H1 (cell line): ENCODE data around the gene PLBD2. TPM values are rescaled to one million over a fixed set of nuclear protein-coding genes. Genes with fewer than 3 reads are reported as not detected.

Experiments
- CTCF ChIA-PET: fragments of 300-600 bp; sonication (Branson Sonifier 250); formaldehyde crosslinking; loops from one replicate; lab custom pipeline; 2021; ENCODE audit not compliant: partially characterized antibody; lab: Charles Lee
- POLR2A ChIA-PET: fragments of 300-600 bp; sonication (Branson Sonifier 250); formaldehyde crosslinking; loops from one replicate; lab custom pipeline; 2021; ENCODE audit warnings: inconsistent platforms; ENCODE audit not compliant: partially characterized antibody; lab: Charles Lee
- DNase-seq, 2 experiments: peaks; one replicate each; pipeline versions ENCODE4 v3.0.0 to v3.0.0-alpha.2; 2010 to 2022; ENCODE audit warnings: low spot score in 2 of 2, low read depth in 1 of 2, mixed read lengths in 1 of 2
- FAIRE-seq: peaks from 2 replicates; lab custom pipeline; 2011; peaks lifted over from hg19 to GRCh38; lab: Jason Lieb, UNC
- H2AFZ ChIP-seq: 2 replicates; pipeline ENCODE4 v1.8.1; 2012; ENCODE audit warnings: low read length, inconsistent platforms
- H2AK5ac ChIP-seq: 2 replicates; pipeline ENCODE4 v1.6.1; 2013; ENCODE audit warnings: low read depth, low read length
- H2BK120ac ChIP-seq: replicated peaks from 2 replicates; pipeline ENCODE3; 2013; ENCODE audit warnings: low read depth, low read length, inconsistent platforms
- H2BK12ac ChIP-seq: 2 replicates; pipeline ENCODE4 v1.6.1; 2013; ENCODE audit warnings: low read depth, low read length
- H2BK15ac ChIP-seq: 2 replicates; pipeline ENCODE4 v1.6.1; 2013; ENCODE audit warnings: low read length
- H2BK20ac ChIP-seq: 2 replicates; pipeline ENCODE4 v1.6.1; 2013; ENCODE audit warnings: low read length
- H2BK5ac ChIP-seq: 2 replicates; pipeline ENCODE4 v1.6.1; 2013; ENCODE audit warnings: low read depth, low read length
- H3K14ac ChIP-seq: 2 replicates; pipeline ENCODE4 v1.6.1; 2013; ENCODE audit warnings: inconsistent platforms; ENCODE audit not compliant: insufficient read length
- H3K18ac ChIP-seq: 2 replicates; pipeline ENCODE4 v1.6.1; 2013; ENCODE audit warnings: low read length; ENCODE audit errors: extremely low read depth
- H3K23ac ChIP-seq: 2 replicates; pipeline ENCODE4 v1.6.1; 2013; ENCODE audit warnings: inconsistent platforms; ENCODE audit not compliant: insufficient read length
- H3K23me2 ChIP-seq: 2 replicates; pipeline ENCODE4 v1.6.1; 2013; ENCODE audit warnings: low read depth, low read length
- H3K27ac ChIP-seq: 2 replicates; pipeline ENCODE4 v1.6.1; 2011; ENCODE audit warnings: low read depth, low read length, inconsistent platforms
- H3K27me3 ChIP-seq, 4 experiments: replicated peaks in 1 of 4; 1 replicate in 1 of 4; 2 replicates in 3 of 4; pipeline versions ENCODE4 v1.6.1 to v1.8.1; 2011 to 2013; ENCODE audit warnings: low read length in 3 of 4, mild to moderate bottlenecking in 3 of 4, inconsistent platforms in 2 of 4, mixed read lengths in 2 of 4, moderate library complexity in 1 of 4; ENCODE audit not compliant: control insufficient read depth in 3 of 4, insufficient read depth in 3 of 4; ENCODE audit errors: extremely low read depth in 1 of 4
- H3K36me3 ChIP-seq, 4 experiments: 2 replicates each; pipeline versions ENCODE4 v1.6.1 to v1.8.1; 2011 to 2013; ENCODE audit warnings: mild to moderate bottlenecking in 4 of 4, low read length in 3 of 4, moderate library complexity in 2 of 4, control low read depth in 1 of 4, inconsistent platforms in 1 of 4; ENCODE audit not compliant: insufficient read depth in 4 of 4, control insufficient read depth in 2 of 4
- H3K4ac ChIP-seq: replicated peaks from 2 replicates; pipeline ENCODE3; 2013; ENCODE audit warnings: low read length, low read depth, mixed read lengths, inconsistent platforms; ENCODE audit not compliant: insufficient read length
- H3K4me1 ChIP-seq, 4 experiments: replicated peaks in 1 of 4; 1 replicate in 1 of 4; 2 replicates in 3 of 4; pipeline versions ENCODE4 v1.6.1 to v1.8.1; 2011 to 2013; ENCODE audit warnings: low read length in 3 of 4, inconsistent platforms in 2 of 4, mixed read lengths in 1 of 4; ENCODE audit not compliant: insufficient read depth in 4 of 4, control insufficient read depth in 3 of 4
- H3K4me2 ChIP-seq, 2 experiments: 2 replicates each; pipeline versions ENCODE4 v1.6.1 to v1.8.1; 2011 to 2013; ENCODE audit warnings: low read depth in 2 of 2, low read length in 2 of 2, control low read depth in 1 of 2, inconsistent platforms in 1 of 2, mild to moderate bottlenecking in 1 of 2; ENCODE audit not compliant: insufficient read depth in 1 of 2
- H3K4me3 ChIP-seq, 4 experiments: fragments of 200-600, 300-600 bp in 1 of 4; sonication (generic), shearing (Covaris generic), sonication (Bioruptor Twin) in 1 of 4; 2 replicates each; pipeline versions ENCODE4 v1.5.1 to v1.8.1; 2011 to 2016; ENCODE audit warnings: low read length in 4 of 4, low read depth in 3 of 4, control low read depth in 2 of 4, inconsistent platforms in 2 of 4, mild to moderate bottlenecking in 2 of 4, mixed read lengths in 1 of 4, moderate library complexity in 1 of 4; ENCODE audit not compliant: insufficient read depth in 2 of 4; ENCODE audit errors: extremely low read depth in 1 of 4
- H3K56ac ChIP-seq: replicated peaks from 2 replicates; pipeline ENCODE3; 2013; ENCODE audit warnings: low read depth, mild to moderate bottlenecking, mixed read lengths, low read length, inconsistent platforms; ENCODE audit not compliant: insufficient read length
- H3K79me1 ChIP-seq: 2 replicates; pipeline ENCODE4 v1.6.1; 2013; ENCODE audit warnings: low read depth, low read length, control low read depth
- H3K79me2 ChIP-seq, 2 experiments: 2 replicates each; pipeline versions ENCODE4 v1.6.1 to v1.8.1; 2012 to 2013; ENCODE audit warnings: low read length in 2 of 2, mild to moderate bottlenecking in 2 of 2, inconsistent platforms in 1 of 2; ENCODE audit not compliant: insufficient read depth in 2 of 2, control insufficient read depth in 1 of 2
- H3K9ac ChIP-seq, 4 experiments: replicated peaks in 1 of 4; 1 replicate in 1 of 4; 2 replicates in 3 of 4; pipeline versions ENCODE4 v1.6.1 to v1.8.1; 2011 to 2013; ENCODE audit warnings: low read depth in 3 of 4, low read length in 3 of 4, control low read depth in 2 of 4, mild to moderate bottlenecking in 2 of 4, moderate library complexity in 2 of 4, inconsistent platforms in 1 of 4; ENCODE audit errors: extremely low read depth in 1 of 4
- H3K9me3 ChIP-seq, 2 experiments: 2 replicates each; pipeline versions ENCODE4 v1.6.1 to v1.8.1; 2012 to 2013; ENCODE audit warnings: mild to moderate bottlenecking in 2 of 2, moderate library complexity in 2 of 2, control low read depth in 1 of 2, inconsistent platforms in 1 of 2, low read depth in 1 of 2, low read length in 1 of 2, mixed read lengths in 1 of 2; ENCODE audit not compliant: insufficient read depth in 2 of 2
- H4K20me1 ChIP-seq, 2 experiments: replicated peaks in 1 of 2; 2 replicates each; pipeline versions ENCODE3 to v1.8.1; 2011 to 2013; ENCODE audit warnings: inconsistent platforms in 2 of 2, low read length in 2 of 2, mild to moderate bottlenecking in 1 of 2; ENCODE audit not compliant: insufficient read depth in 2 of 2, control insufficient read depth in 1 of 2
- H4K5ac ChIP-seq: 2 replicates; pipeline ENCODE4 v1.6.1; 2013; ENCODE audit warnings: low read length, low read depth, mixed read lengths, inconsistent platforms; ENCODE audit not compliant: insufficient read length
- H4K8ac ChIP-seq: 2 replicates; pipeline ENCODE4 v1.8.0; 2013; ENCODE audit warnings: mild to moderate bottlenecking, moderate library complexity, low read length, inconsistent platforms; ENCODE audit not compliant: insufficient read depth; ENCODE audit errors: extremely low read depth
- H4K91ac ChIP-seq: replicated peaks from 2 replicates; pipeline ENCODE3; 2013; ENCODE audit warnings: low read length, mixed read lengths, inconsistent platforms; ENCODE audit not compliant: insufficient read length
- GTF2F1 ChIP-seq: IDR thresholded peaks from 2 replicates; pipeline ENCODE4 v1.6.1; 2012; ENCODE audit warnings: low read depth, low read length, improper control_type of control experiment, borderline replicate concordance
- POLR2A ChIP-seq, 2 experiments: IDR thresholded peaks; 1 replicate in 1 of 2; 2 replicates in 1 of 2; pipeline ENCODE4 v1.6.1; 2011; ENCODE audit warnings: low read depth in 2 of 2, low read length in 2 of 2, mild to moderate bottlenecking in 2 of 2; ENCODE audit errors: control extremely low read depth in 1 of 2
- SIN3A ChIP-seq, 2 experiments: IDR thresholded peaks in 1 of 2; conservative IDR thresholded peaks in 1 of 2; 2 replicates each; pipeline ENCODE4 v1.6.1; 2011 to 2012; ENCODE audit warnings: low read length in 2 of 2, improper control_type of control experiment in 1 of 2, low read depth in 1 of 2, mild to moderate bottlenecking in 1 of 2
- WGBS, 2 experiments: shearing (Covaris generic) in 1 of 2; methylation state at CpG; one replicate each; pipeline versions ENCODE4 v1.1.6 to v1.1.7; 2013 to 2015; ENCODE audit warnings: low lambda C conversion rate in 2 of 2, mixed read lengths in 2 of 2, inconsistent platforms in 1 of 2, low coverage in 1 of 2, missing lambda C conversion rate in 1 of 2; ENCODE audit not compliant: insufficient replicate concordance in 2 of 2, insufficient coverage in 1 of 2, insufficient read length in 1 of 2; ENCODE audit errors: extremely low coverage in 1 of 2, missing lambda C conversion rate in 1 of 2; 5-methylcytosine and 5-hydroxymethylcytosine counted together
- polyA plus RNA-seq, 7 experiments: library from polyadenylated mRNA; depleted of rRNA in 3 of 7; stranded (reverse) in 5 of 7; unstranded in 2 of 7; fragments of >200 nt in 5 of 7; fragments of 200-250 nt in 2 of 7; gene quantifications; 1 replicate in 5 of 7; 2 replicates in 1 of 7; 4 replicates in 1 of 7; pipeline versions ENCODE4 v1.2.1 to v1.2.3, GENCODE V29; 2011 to 2013; ENCODE audit warnings: missing spikeins in 2 of 7, mixed read lengths in 2 of 7
- total RNA-seq: library from RNA; stranded (reverse); fragmentation: NEBNext Ultra II Directional; extraction: Animal tissue kit (Norgen Biotek cat#: 25700); gene quantifications from 2 replicates; pipeline ENCODE4 v1.2.1, GENCODE V29; 2021

Gene PLBD2
- total and polyA plus RNA-seq, 2 of the 8 experiments (the other 6 are each of a cell fraction or from before 2014, with no cell fraction given): 16.8 to 33.5 TPM

DNA sequence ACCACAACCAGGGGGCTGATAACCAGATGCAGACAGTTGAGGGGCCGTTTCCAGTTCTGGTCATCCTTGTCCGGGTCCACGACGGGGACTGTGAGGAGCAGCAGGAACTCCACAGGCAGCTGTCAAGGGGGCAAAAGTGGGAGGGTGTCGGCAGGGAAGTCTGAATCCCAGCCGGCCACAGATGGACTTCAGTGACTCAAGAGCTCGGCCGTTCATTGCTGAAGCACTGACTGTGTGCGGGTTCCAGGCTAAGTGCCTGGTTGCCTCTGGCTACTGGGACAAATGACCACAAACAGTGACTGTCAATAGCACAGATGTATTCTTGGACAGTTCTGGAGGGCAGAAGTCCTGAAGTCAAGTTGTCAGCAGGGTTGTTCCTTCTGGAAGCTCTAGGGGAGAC, 43.0 kb upstream of the PLBD2 start:
- 97% methylated on average over 8 of the region's 9 CpGs; no CpG with 5 or more reads in 1 of the 2 experiments for WGBS, 2 experiments
- CTCF ChIA-PET: interaction anchor here (0.8 to 3.5 kb wide), 18 partner anchors 9 to 146 kb away, joined by 3 to 20 read pairs (median 4); partner anchors contain the start of genes PLBD2 and SDSL
- Histone ChIP-seq H2BK120ac (no peak overlapping the region), H3K79me1 (no peaks in the 10 kb centered on the region), H3K4me3 (no peak overlapping the region), H3K27me3 (no peaks in the 10 kb centered on the region; a peak in 1 of 7 replicates), H2AFZ (no peak overlapping the region), H2BK20ac (no peak overlapping the region), H2BK12ac (no peak overlapping the region), H3K79me2 (no peaks in the 10 kb centered on the region), H4K91ac (no peak overlapping the region), H3K36me3 (peaks cover 0 to 16% (median 6%) of the 10 kb centered on the region in 4 experiments; a peak in 7 of 8 replicates), H3K27ac (no peak overlapping the region), H2AK5ac (no peak overlapping the region), H4K8ac (no peak overlapping the region), H3K23me2 (peaks cover 4% of the 10 kb centered on the region; the same call in 1 of the 2 replicates), H3K14ac (no peak overlapping the region), H3K4me1 (peaks cover 0 to under 1% (median 0%) of the 10 kb centered on the region in 4 experiments; a peak in 2 of 7 replicates), H4K5ac (no peak overlapping the region), H3K4ac (no peak overlapping the region), H3K56ac (no peak overlapping the region), H3K18ac (no peak overlapping the region), H2BK15ac (no peak overlapping the region), H3K9me3 (peaks cover 0 to under 1% of the 10 kb centered on the region in 2 experiments; a peak in 1 of 4 replicates), H2BK5ac (no peak overlapping the region), H3K4me2 (no peak overlapping the region), H3K23ac (no peak overlapping the region), H3K9ac (no peak overlapping the region), H4K20me1 (peaks cover 0 to 3% of the 10 kb centered on the region in 2 experiments)
- POLR2A ChIA-PET: interaction anchor here (1.4 kb wide), 1 partner anchor 69 kb away, joined by 4 read pairs; no protein-coding TSS in a partner anchor
- no peak for DNase-seq
- FAIRE-seq: no peak
- TF ChIP-seq POLR2A (IDR thresholded peaks at IDR 0.05; ENCODE audit: control extremely low read depth in 1 of 2, low read depth in 2 of 2, low read length in 2 of 2) (no peak), SIN3A (conservative IDR thresholded peaks at IDR 0.05 in 1 of 2, IDR thresholded peaks at IDR 0.05 in 1 of 2; ENCODE audit: low read depth in 1 of 2, low read length in 2 of 2) (no peak), GTF2F1 (no peak)
